ENCODE results near the gene HOXC12. TPM values are rescaled to one million over a fixed set of nuclear protein-coding genes. Genes with fewer than 3 reads are reported as not detected.
A peak's percentile ranks its signal among the peaks of the same experiment; 100 is the strongest.

Gene HOXC12
- total and polyA plus RNA-seq, 12 donors, result not detected

DNA sequence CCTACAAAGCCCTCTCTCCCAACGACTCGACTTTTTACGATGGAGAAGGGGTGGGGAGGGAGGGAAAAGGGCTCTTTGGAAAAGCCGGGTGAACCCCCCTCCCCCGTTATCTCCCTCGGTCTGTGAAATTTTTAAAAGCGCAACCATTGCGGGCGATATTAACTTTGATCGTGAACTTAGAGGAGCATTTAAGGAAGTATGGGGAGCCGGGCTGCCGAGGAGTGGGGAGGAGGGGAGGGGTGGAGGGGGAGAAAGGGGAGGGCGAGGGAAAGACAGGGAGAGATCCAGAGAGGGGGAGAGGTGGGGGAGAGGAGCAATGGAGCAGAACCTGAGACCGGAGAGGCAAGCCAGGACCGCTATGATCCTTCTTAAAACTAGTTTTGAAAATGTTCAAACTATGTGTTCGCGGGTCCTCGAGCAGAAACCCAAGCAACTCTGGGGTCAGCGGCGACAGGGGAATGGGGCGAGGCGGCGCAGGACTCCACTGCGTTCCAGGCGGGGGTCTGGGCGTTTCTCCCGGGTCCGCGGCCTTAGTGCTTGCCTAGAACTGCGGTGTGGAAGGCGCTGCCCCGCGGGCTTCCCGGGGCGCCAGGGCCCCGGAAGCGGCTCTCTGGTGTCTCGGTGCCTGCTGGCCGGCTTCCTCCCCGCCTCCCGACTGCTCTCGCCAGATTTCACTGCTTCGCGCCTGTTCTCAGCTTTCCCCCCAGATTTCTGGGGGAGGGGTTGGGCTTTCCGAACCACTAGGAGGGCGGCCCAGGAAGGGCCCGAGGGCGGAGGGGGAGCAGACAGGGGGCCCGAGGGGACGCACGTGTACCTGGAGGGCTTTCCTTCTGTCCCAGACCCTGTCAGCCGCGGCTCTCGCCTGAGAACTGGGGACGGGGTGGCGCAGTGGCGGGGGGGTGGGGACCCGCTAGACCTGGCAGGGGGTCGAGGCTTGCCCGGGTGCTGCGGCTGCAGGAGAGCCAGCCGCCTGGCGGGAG lies 19.7 kb downstream of the HOXC12 start, which contains the start of gene HOTAIR:
Gene HOTAIR (minus strand): TSS at position 871 of the 980 bp plus-strand sequence.
- Histone ChIP-seq H3K27ac (no peak within 1 kb of the TSS), H3K27me3 (peaks cover 90% of the 10 kb centered on the region)

DNA sequence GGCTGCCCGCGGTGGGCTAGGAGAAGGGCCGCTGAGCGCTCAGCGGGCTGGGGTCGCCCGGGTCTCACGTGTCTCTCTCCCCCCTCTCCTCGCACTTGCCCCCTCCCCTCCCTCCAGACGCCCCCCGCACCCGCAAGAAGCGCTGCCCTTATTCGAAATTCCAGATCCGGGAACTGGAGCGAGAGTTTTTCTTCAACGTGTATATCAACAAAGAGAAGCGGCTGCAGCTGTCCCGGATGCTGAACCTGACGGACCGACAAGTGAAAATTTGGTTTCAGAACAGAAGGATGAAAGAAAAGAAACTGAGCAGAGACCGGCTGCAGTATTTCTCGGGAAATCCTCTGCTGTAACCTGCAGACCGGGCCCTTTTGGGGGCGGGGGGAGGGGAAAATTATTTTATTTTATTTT lies 20.4 kb downstream of the HOXC12 start:
- H3K4me3 ChIP-seq, result peak overlapping the region in 1 of 4 donors; percentile 47
- intact Hi-C loops (cut with DNase I), result no loop called here
- no peaks in the 10 kb centered on the region for H3K36me3 ChIP-seq (replicated peaks in 1 of 2)
- peaks cover 9 to 19% of the 10 kb centered on the region in 2 donors for H3K4me1 ChIP-seq (replicated peaks in 1 of 2)
- H3K9me3 ChIP-seq (replicated peaks in 1 of 3), result no peaks in the 10 kb centered on the region
- no peak for TF ChIP-seq POLR2A (IDR thresholded peaks at IDR 0.05)
- TF ChIP-seq CTCF (IDR thresholded peaks at IDR 0.05), result no peak
- no peak for DNase-seq
- H3K27me3 ChIP-seq, result peaks cover 89% of the 10 kb centered on the region
- H3K27ac ChIP-seq, result no peak overlapping the region
- WGBS, 4 donors, result 4 to 12% (median 6%) methylated on average over 11 to 25 of the region's 25 CpGs

More for the DNA sequence above, 19.7 kb downstream of the HOXC12 start, which contains the start of gene HOTAIR:
- H3K9me3 ChIP-seq (replicated peaks in 1 of 3), result no peaks in the 10 kb centered on the region
- intact Hi-C loops (cut with DNase I), result no loop called here
- peaks cover 9 to 19% of the 10 kb centered on the region in 2 donors for H3K4me1 ChIP-seq (replicated peaks in 1 of 2)
- H3K36me3 ChIP-seq (replicated peaks in 1 of 2), result no peaks in the 10 kb centered on the region
- H3K4me3 ChIP-seq, result peak within 1 kb of the TSS in 1 of 4 donors; percentile 47
- DNase-seq, result no peak
- WGBS, 4 donors, result 1 to 4% (median 3%) methylated on average over 41 to 63 of the region's 63 CpGs
- TF ChIP-seq POLR2A (IDR thresholded peaks at IDR 0.05), result no peak
- TF ChIP-seq CTCF (IDR thresholded peaks at IDR 0.05), result no peak

DNA sequence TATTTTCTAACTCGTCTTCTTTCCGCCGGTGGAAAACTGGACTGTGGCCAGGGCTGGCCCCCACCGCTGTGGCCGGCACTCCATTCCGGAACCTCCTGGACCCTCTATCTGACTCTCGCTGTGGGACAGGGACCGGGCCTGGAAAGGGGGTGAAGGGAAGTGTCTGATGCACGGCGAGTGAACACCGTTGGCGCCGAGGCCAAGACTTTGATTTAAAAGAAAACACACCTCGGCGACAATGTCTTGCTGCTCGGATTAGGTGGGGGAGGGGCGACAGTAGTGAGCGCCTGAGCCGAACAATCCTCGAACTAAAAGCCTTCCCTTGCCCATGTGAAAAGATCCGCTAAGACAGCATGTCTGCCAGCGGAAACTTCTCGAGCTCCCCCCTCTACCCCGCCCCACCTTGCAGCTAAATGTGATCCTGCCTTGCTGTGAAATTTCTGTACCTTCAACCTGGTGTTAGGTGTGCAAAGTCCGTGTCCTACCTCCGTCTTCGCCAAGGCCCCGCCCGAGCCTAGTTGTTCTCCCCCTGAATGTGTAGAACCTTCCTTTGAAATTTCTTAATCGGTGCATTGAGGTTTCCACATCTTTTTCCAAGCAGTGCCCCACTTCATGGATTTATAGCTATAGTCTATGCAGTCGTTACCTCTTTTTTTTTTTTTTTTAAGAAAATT lies 20.9 kb downstream of the HOXC12 start:
- Histone ChIP-seq H3K9me3 (replicated peaks in 1 of 3) (no peaks in the 10 kb centered on the region), H3K27ac (no peak overlapping the region), H3K36me3 (replicated peaks in 1 of 2) (no peaks in the 10 kb centered on the region), H3K27me3 (peaks cover 89% of the 10 kb centered on the region), H3K4me3 (no peak overlapping the region), H3K4me1 (replicated peaks in 1 of 2) (peaks cover 9 to 19% of the 10 kb centered on the region in 2 donors)
- intact Hi-C loops (cut with DNase I), result no loop called here
- TF ChIP-seq CTCF (IDR thresholded peaks at IDR 0.05), result no peak
- TF ChIP-seq POLR2A (IDR thresholded peaks at IDR 0.05), result no peak
- DNase-seq, result no peak
- 9 to 17% (median 14%) methylated on average over 26 to 31 of the region's 31 CpGs for WGBS, 4 donors

- Histone ChIP-seq H3K9me3 (replicated peaks in 1 of 3) (no peaks in the 10 kb centered on the region), H3K4me1 (replicated peaks in 1 of 2) (peaks cover 9 to 19% of the 10 kb centered on the region in 2 donors), H3K27ac (no peak overlapping the region), H3K4me3 (no peak overlapping the region), H3K27me3 (peaks cover 89% of the 10 kb centered on the region), H3K36me3 (replicated peaks in 1 of 2) (no peaks in the 10 kb centered on the region)
- TF ChIP-seq POLR2A (IDR thresholded peaks at IDR 0.05), result no peak
- no peak for TF ChIP-seq CTCF (IDR thresholded peaks at IDR 0.05)
- intact Hi-C loops (cut with DNase I), result no loop called here
- DNase-seq, result no peak
- 25 to 30% (median 26%) methylated on average over 21 of the region's 21 CpGs for WGBS, 4 donors
Measured at GRCh38 chr12:53976172-53976822, 21.6 kb downstream of the HOXC12 start.

Data from adrenal gland (tissue), 12 donors.